Epithelial cell of esophagus (primary cell): ENCODE results near the gene F11R.

Experiments used
- DNase-seq: peaks from one replicate; pipeline ENCODE4 v3.0.0; 2010; ENCODE audit warnings: low read depth
- H3K4me3 ChIP-seq: 2 replicates; pipeline ENCODE4 v1.5.1; 2011; ENCODE audit warnings: mild to moderate bottlenecking, low read length, control low read depth
- CTCF ChIP-seq: IDR thresholded peaks from 2 replicates; pipeline ENCODE4 v1.5.1; 2011; ENCODE audit warnings: low read depth, mild to moderate bottlenecking, low read length, control low read depth, inconsistent platforms; ENCODE audit not compliant: insufficient read depth; ENCODE audit errors: missing control alignments

F11R gene

GRCh38 chr1:161006563-161006962, 14.4 kb downstream of the F11R start:
- no peak overlapping the region for H3K4me3 ChIP-seq
- TF ChIP-seq CTCF = no peak

DNA sequence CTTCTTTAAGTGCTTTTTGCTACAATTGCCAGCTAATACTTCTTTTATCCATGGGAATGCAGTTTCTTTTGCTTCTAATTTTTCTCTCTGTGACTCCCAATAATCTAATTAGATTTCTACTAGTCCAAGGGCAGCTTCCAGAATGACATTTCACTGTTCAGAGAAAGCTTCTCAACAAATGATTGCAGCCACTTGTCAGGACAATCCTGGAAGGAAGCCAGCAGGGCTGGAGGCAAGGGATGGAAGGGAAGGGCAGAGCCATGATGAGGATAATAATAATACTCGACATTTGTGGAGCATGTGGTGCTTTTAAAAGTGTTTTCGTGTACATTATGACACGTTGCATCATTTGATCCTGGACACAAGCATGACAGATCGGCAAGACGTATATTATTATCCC, 19.4 kb downstream of the F11R start:
- no peak overlapping the region for H3K4me3 ChIP-seq
- TF ChIP-seq CTCF = no peak
- no peak for DNase-seq

More at GRCh38 chr1:161006563-161006962, 14.4 kb downstream of the F11R start:
- DNase-seq = no peak

GRCh38 chr1:161000736-161001480, 20.0 kb downstream of the F11R start:
- TF ChIP-seq CTCF = no peak
- H3K4me3 ChIP-seq = no peak overlapping the region
- no peak for DNase-seq

- H3K4me3 ChIP-seq = no peak overlapping the region
- DNase-seq = no peak
- no peak for TF ChIP-seq CTCF
Measured at GRCh38 chr1:160999376-160999775, 21.6 kb downstream of the F11R start.

DNA sequence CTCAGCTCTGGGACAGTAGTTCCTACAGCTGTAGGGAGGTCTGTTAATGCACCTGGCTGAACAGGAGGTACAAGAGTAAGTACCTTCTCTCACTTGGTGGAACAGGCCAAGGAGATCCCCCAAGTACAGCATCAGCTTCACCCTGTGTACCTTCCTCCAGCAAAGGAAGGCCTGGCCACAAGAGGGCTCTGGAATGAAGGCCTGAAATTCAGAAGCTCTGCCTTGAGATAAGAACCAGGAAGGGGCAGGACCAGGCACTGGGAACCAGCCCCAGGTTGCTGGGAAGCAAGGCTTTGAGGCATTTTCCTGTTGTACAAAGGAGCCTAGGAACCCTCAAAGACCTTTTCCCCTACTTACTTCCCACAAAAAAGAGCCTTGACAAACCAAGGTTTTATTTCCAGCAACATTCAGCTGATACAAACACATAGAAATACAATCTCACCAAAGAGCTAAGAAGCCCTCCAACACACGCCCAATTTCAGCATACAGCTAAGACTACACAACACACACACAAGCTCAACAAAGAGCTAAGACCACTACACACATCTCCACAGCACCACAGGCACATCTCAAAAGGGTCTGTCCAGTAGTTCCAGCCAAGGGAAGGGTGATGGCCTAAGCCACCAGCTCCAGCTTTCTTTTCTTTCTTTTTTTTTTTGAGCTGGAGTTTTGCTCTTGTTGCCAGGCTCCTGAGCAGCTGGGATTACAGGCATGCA, 23.5 kb downstream of the F11R start:
- H3K4me3 ChIP-seq = no peak overlapping the region
- peak; percentile 73 for DNase-seq
- peak; percentile 80 for TF ChIP-seq CTCF

DNA sequence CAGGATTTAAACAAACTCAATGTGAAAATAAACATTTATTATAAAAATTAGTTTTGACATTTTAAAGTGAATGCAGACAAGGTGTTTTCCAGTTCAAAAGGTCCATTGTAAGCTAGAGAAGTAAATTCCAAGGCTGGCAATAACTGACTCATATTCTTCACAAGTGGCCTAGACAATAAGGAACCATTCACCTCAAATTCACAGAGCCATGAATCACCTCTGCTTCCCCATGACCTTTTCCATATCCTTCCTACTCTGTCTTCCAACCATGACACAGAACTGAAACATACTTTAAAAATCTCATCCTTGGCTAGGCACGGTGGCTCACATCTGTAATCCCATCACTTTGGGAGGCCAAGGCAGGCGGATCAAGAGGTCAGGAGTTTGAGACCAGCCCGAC, 24.8 kb downstream of the F11R start:
- DNase-seq = peak; percentile 90
- no peak for TF ChIP-seq CTCF
- no peak overlapping the region for H3K4me3 ChIP-seq
